Measurements from ENCODE around the gene POU2F3. TPM values are rescaled to one million over a fixed set of nuclear protein-coding genes. Genes with fewer than 3 reads are reported as not detected.

Gene POU2F3
- total and polyA plus RNA-seq, 3 donors from 2014 or later: 0.16 to 0.49 (median 0.31) TPM

GRCh38 chr11:120344302-120345004, 104.5 kb downstream of the POU2F3 start:
- H3K4me3 ChIP-seq: no peak overlapping the region
- DNase-seq: no peak
- H3K36me3 ChIP-seq (ENCODE audit: low read depth, missing control alignments): no peaks in the 10 kb centered on the region
- WGBS, 2 donors: 69 to 83% methylated on average over 1 of the region's 1 CpG
- intact Hi-C loops (cut with DNase I; ENCODE audit: low total_unique reads): no loop called here
- H3K27ac ChIP-seq: no peak overlapping the region
- H3K4me1 ChIP-seq: peaks cover 24% of the 10 kb centered on the region
- TF ChIP-seq CTCF (IDR thresholded peaks at IDR 0.05) (no peak), POLR2A (IDR thresholded peaks at IDR 0.05) (no peak)
- no peaks in the 10 kb centered on the region for H3K9me3 ChIP-seq
- no peaks in the 10 kb centered on the region for H3K27me3 ChIP-seq

GRCh38 chr11:120346233-120346632, 106.3 kb downstream of the POU2F3 start:
- WGBS, 2 donors: 58 to 59% methylated on average over 1 of the region's 1 CpG

DNA sequence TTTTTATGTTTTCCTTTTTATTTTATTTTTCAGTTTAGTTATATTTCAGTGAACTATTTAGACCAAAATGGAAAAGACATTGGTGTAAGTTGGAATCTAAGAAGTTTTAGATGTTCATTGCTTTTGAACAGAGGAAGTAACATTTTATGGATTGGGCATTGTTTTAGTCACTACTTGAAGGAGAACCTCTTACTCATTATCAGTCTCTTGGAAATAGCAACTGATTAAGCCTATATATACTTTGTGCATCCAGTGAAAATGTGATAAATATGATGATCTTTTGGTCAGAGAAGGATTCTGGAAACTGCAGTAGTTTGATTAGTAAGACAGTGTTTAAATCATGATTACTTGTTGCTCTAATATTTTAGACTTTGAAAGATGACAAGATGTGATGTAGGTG, 110.7 kb downstream of the POU2F3 start:
- H3K36me3 ChIP-seq (ENCODE audit: low read depth, missing control alignments): no peaks in the 10 kb centered on the region
- TF ChIP-seq CTCF (IDR thresholded peaks at IDR 0.05): no peak
- no peak for TF ChIP-seq POLR2A (IDR thresholded peaks at IDR 0.05)
- H3K9me3 ChIP-seq: no peaks in the 10 kb centered on the region
- peaks cover 10% of the 10 kb centered on the region for H3K4me1 ChIP-seq
- no peak for DNase-seq
- no peaks in the 10 kb centered on the region for H3K27me3 ChIP-seq
- no peak overlapping the region for H3K4me3 ChIP-seq
- intact Hi-C loops (cut with DNase I; ENCODE audit: low total_unique reads): no loop called here
- no peak overlapping the region for H3K27ac ChIP-seq

More at GRCh38 chr11:120346233-120346632, 106.3 kb downstream of the POU2F3 start:
- TF ChIP-seq POLR2A (IDR thresholded peaks at IDR 0.05) (no peak), CTCF (IDR thresholded peaks at IDR 0.05) (no peak)
- H3K27ac ChIP-seq: no peak overlapping the region
- H3K27me3 ChIP-seq: no peaks in the 10 kb centered on the region
- H3K9me3 ChIP-seq: no peaks in the 10 kb centered on the region
- no peak overlapping the region for H3K4me3 ChIP-seq
- intact Hi-C loops (cut with DNase I; ENCODE audit: low total_unique reads): no loop called here
- no peak for DNase-seq
- peaks cover 15% of the 10 kb centered on the region for H3K4me1 ChIP-seq
- no peaks in the 10 kb centered on the region for H3K36me3 ChIP-seq (ENCODE audit: low read depth, missing control alignments)

DNA sequence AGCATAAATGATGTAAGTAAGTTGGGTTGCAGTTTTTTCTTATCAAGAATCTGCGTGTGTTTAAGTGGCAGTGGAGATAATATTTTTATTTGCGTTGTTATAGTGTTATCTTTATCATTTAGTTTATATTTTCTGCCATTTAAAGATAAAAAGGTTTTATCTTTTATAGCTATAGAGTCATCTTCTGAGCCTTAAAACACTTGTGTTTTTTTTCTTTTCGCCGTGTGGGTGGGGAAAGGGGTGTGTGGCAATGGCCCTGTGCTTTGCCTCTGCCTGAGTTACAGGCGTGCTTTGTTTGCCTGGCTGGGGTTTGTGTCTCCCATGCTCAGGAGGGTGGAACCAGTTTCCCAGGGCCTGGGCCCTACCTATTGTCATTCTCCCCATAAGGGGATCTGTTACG, 112.5 kb downstream of the POU2F3 start:
- no peak for DNase-seq
- intact Hi-C loops (cut with DNase I; ENCODE audit: low total_unique reads): no loop called here
- Histone ChIP-seq H3K9me3 (no peaks in the 10 kb centered on the region), H3K4me1 (peaks cover 4% of the 10 kb centered on the region), H3K4me3 (no peak overlapping the region), H3K27ac (no peak overlapping the region), H3K36me3 (ENCODE audit: low read depth, missing control alignments) (no peaks in the 10 kb centered on the region), H3K27me3 (no peaks in the 10 kb centered on the region)
- no peak for TF ChIP-seq CTCF (IDR thresholded peaks at IDR 0.05)
- TF ChIP-seq POLR2A (IDR thresholded peaks at IDR 0.05): no peak
- WGBS, 2 donors: 77 to 88% methylated on average over 6 of the region's 6 CpGs

- DNase-seq: no peak
- WGBS, 2 donors: 57 to 58% methylated on average over 1 of the region's 1 CpG
- Histone ChIP-seq H3K9me3 (no peaks in the 10 kb centered on the region), H3K27me3 (no peaks in the 10 kb centered on the region), H3K36me3 (ENCODE audit: low read depth, missing control alignments) (no peaks in the 10 kb centered on the region), H3K4me3 (no peak overlapping the region), H3K27ac (no peak overlapping the region), H3K4me1 (no peaks in the 10 kb centered on the region)
- TF ChIP-seq CTCF (IDR thresholded peaks at IDR 0.05): no peak
- TF ChIP-seq POLR2A (IDR thresholded peaks at IDR 0.05): no peak
- intact Hi-C loops (cut with DNase I; ENCODE audit: low total_unique reads): no loop called here
Measured at GRCh38 chr11:120354068-120354467, 114.1 kb downstream of the POU2F3 start.

Data from testis (tissue), 3 donors.